WTC11 (cell line): Measurements from ENCODE around the gene DISC1. TPM values are rescaled to one million over a fixed set of nuclear protein-coding genes. Genes with fewer than 3 reads are reported as not detected.

Experiments
- ATAC-seq: fragments of 200-7000 bp; cut with Tn5 transposase; 2 replicates; pipeline ENCODE4 v1.10.0; 2021; ENCODE audit warnings: mild to moderate bottlenecking, moderate library complexity
- Bru-seq: library from RNA; stranded (reverse); fragments of 400-500 nt; gene quantifications from one replicate; lab custom pipeline; 2021; lab: Mats Ljungman, UMichigan
- CTCF ChIA-PET: fragments of 300-600 bp; sonication (Branson Sonifier 250); formaldehyde crosslinking; loops from one replicate; lab custom pipeline; 2021; ENCODE audit warnings: antibody characterized with exemption; lab: Charles Lee
- POLR2A ChIA-PET: fragments of 350-600 bp; sonication (Branson Sonifier 250); formaldehyde crosslinking; loops from one replicate; lab custom pipeline; 2021; ENCODE audit warnings: antibody characterized with exemption; lab: Charles Lee
- DNase-seq: peaks from one replicate; pipeline ENCODE4 v3.0.0; 2021; ENCODE audit warnings: low spot score
- H3K27ac Mint-ChIP-seq: 2 replicates; pipeline ENCODE4 v1.8.0; 2021; ENCODE audit warnings: mixed read lengths
- H3K27me3 Mint-ChIP-seq: 2 replicates; pipeline ENCODE4 v1.8.0; 2021; ENCODE audit warnings: low read depth, mild to moderate bottlenecking, moderate library complexity, mixed read lengths
- H3K36me3 Mint-ChIP-seq: 2 replicates; pipeline ENCODE4 v1.8.0; 2021; ENCODE audit warnings: mixed read lengths
- H3K4me1 Mint-ChIP-seq: 2 replicates; pipeline ENCODE4 v1.8.0; 2022; ENCODE audit warnings: mixed read lengths
- H3K4me3 Mint-ChIP-seq: 2 replicates; pipeline ENCODE4 v1.8.0; 2021; ENCODE audit warnings: mild to moderate bottlenecking, moderate library complexity, mixed read lengths
- H3K9me3 Mint-ChIP-seq: 2 replicates; pipeline ENCODE4 v1.8.0; 2021; ENCODE audit warnings: mixed read lengths
- ATF2 ChIP-seq: sonication (generic); formaldehyde crosslinking; IDR thresholded peaks from 2 replicates; pipeline ENCODE4 v1.8.1; 2022; ENCODE audit warnings: low read depth, missing genetic modification reagents, borderline replicate concordance
- CREM ChIP-seq: sonication (generic); formaldehyde crosslinking; IDR thresholded peaks from 2 replicates; pipeline ENCODE4 v1.8.1; 2022; ENCODE audit warnings: mild to moderate bottlenecking, missing genetic modification reagents, moderate library complexity
- FOXK1 ChIP-seq: sonication (generic); formaldehyde crosslinking; IDR thresholded peaks from 2 replicates; pipeline ENCODE4 v1.8.0; 2022; ENCODE audit warnings: mild to moderate bottlenecking, moderate library complexity, missing genetic modification reagents
- FOXP1 ChIP-seq: sonication (generic); formaldehyde crosslinking; IDR thresholded peaks from 2 replicates; pipeline ENCODE4 v1.8.0; 2022; ENCODE audit warnings: missing genetic modification reagents, mild to moderate bottlenecking, moderate library complexity, borderline replicate concordance
- GTF2I ChIP-seq: fragments of 250-450 bp; sonication (Bioruptor Pico); conservative IDR thresholded peaks from 2 replicates; pipeline ENCODE4 v1.4.0; 2021; ENCODE audit warnings: mild to moderate bottlenecking
- JUN ChIP-seq: sonication (generic); formaldehyde crosslinking; IDR thresholded peaks from 2 replicates; pipeline ENCODE4 v1.8.0; 2023; ENCODE audit warnings: mild to moderate bottlenecking, missing genetic modification reagents
- KAT7 ChIP-seq: sonication (generic); formaldehyde crosslinking; IDR thresholded peaks from 2 replicates; pipeline ENCODE4 v1.8.1; 2023; ENCODE audit warnings: missing genetic modification reagents, mild to moderate bottlenecking, borderline replicate concordance
- RORB ChIP-seq: fragments of 250-450 bp; sonication (Bioruptor Pico); IDR thresholded peaks from 2 replicates; pipeline ENCODE4 v1.9.0; 2021; ENCODE audit warnings: mild to moderate bottlenecking
- SP1 ChIP-seq: sonication (generic); formaldehyde crosslinking; conservative IDR thresholded peaks from 2 replicates; pipeline ENCODE4 v1.8.1; 2022; ENCODE audit warnings: missing genetic modification reagents
- TCF7 ChIP-seq: sonication (generic); formaldehyde crosslinking; IDR thresholded peaks from 2 replicates; pipeline ENCODE4 v1.8.0; 2022; ENCODE audit warnings: mild to moderate bottlenecking, low read depth, missing genetic modification reagents, moderate library complexity
- TEAD1 ChIP-seq: sonication (generic); formaldehyde crosslinking; IDR thresholded peaks from 2 replicates; pipeline ENCODE4 v1.8.0; 2022; ENCODE audit warnings: mild to moderate bottlenecking, missing genetic modification reagents
- ZBTB21 ChIP-seq: sonication (generic); formaldehyde crosslinking; IDR thresholded peaks from 2 replicates; pipeline ENCODE4 v1.8.1; 2023; ENCODE audit warnings: mild to moderate bottlenecking, missing genetic modification reagents, borderline replicate concordance
- ZNF281 ChIP-seq: sonication (generic); formaldehyde crosslinking; IDR thresholded peaks from 2 replicates; pipeline ENCODE4 v1.8.0; 2023; ENCODE audit warnings: mild to moderate bottlenecking, missing genetic modification reagents
- ZNF317 ChIP-seq: sonication (generic); formaldehyde crosslinking; IDR thresholded peaks from 2 replicates; pipeline ENCODE4 v1.8.1; 2023; ENCODE audit warnings: low read depth, mild to moderate bottlenecking, moderate library complexity, missing genetic modification reagents, borderline replicate concordance
- ZNF423 ChIP-seq: fragments of 250-450 bp; sonication (Bioruptor Pico); IDR thresholded peaks from 2 replicates; pipeline ENCODE4 v2.1.2; 2022; ENCODE audit warnings: mild to moderate bottlenecking, moderate library complexity
- ZSCAN18 ChIP-seq: fragments of 250-450 bp; sonication (Bioruptor Pico); IDR thresholded peaks from 2 replicates; pipeline ENCODE4 v2.1.2; 2022; ENCODE audit warnings: mild to moderate bottlenecking, moderate library complexity
- long read RNA-seq, 3 experiments: library from RNA in 1 of 3; library from capped mRNA in 1 of 3; library from polyadenylated mRNA in 1 of 3; unstranded in 2 of 3; stranded (forward) in 1 of 3; transcript quantifications; one replicate each; pipeline ENCODE4 v2.0.0, GENCODE V29; 2021
- total RNA-seq: library from RNA; stranded (reverse); gene quantifications from 3 replicates; pipeline ENCODE4 v1.2.3, GENCODE V29; 2021
- TF ChIP-seq, protein P1 (sequence below): sonication (generic); formaldehyde crosslinking; IDR thresholded peaks from 2 replicates; pipeline ENCODE4 v1.8.1; 2023; ENCODE audit warnings: mild to moderate bottlenecking, missing genetic modification reagents, borderline replicate concordance
- TF ChIP-seq, protein P2 (sequence below): fragments of 250-450 bp; sonication (Bioruptor Pico); IDR thresholded peaks from 2 replicates; pipeline ENCODE4 v1.9.0; 2021; ENCODE audit warnings: mild to moderate bottlenecking
- TF ChIP-seq, protein P3 (sequence below): sonication (generic); formaldehyde crosslinking; conservative IDR thresholded peaks from 2 replicates; pipeline ENCODE4 v1.8.1; 2022; ENCODE audit warnings: mild to moderate bottlenecking, missing genetic modification reagents
- TF ChIP-seq, protein P4 (sequence below): sonication (generic); formaldehyde crosslinking; IDR thresholded peaks from 2 replicates; pipeline ENCODE4 v1.8.1; 2022; ENCODE audit warnings: mild to moderate bottlenecking, moderate library complexity, missing genetic modification reagents
- TF ChIP-seq, protein P5 (sequence below): sonication (generic); formaldehyde crosslinking; conservative IDR thresholded peaks from 2 replicates; pipeline ENCODE4 v1.8.1; 2023; ENCODE audit warnings: mild to moderate bottlenecking, low read depth, missing genetic modification reagents, moderate library complexity

The DISC1 gene
- 5.2 to 6.6 TPM (median 5.5 TPM) in 3 replicates for total RNA-seq
- Bru-seq, nascent RNA = percentile 49 among the genes with signal in this experiment
- long read RNA-seq, experiment 1, partial matches to known transcripts = 1 of 14 reads
- long read RNA-seq, experiment 1, other reads (novel, unspliced or antisense) = 13 of 14 reads
- long read RNA-seq, experiment 2, partial matches to known transcripts = 0 of 3 reads
- long read RNA-seq, experiment 2, other reads (novel, unspliced or antisense) = 3 of 3 reads
- long read RNA-seq, experiment 3 = 0 reads

DNA sequence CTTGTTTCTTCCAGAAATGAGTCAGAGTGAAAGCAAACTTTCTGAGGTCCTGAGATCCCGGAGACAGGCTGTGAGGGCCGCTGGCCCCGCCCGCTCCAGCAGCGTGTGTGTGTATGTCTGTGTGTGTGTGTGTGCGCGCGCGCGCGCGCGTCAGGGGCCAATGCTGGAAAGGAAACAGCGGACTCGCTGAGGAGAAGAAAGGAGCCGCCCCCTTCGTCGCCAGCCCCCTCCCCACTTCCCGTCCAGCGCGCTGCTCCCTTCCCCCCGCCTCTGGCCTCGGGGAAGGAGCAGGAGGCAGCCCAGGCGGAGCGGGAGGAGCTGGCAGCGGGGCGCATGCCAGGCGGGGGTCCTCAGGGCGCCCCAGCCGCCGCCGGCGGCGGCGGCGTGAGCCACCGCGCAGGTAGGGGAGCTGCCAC is at the start of gene DISC1:
Gene DISC1 (plus strand): TSS at position 256 of the 416 bp plus-strand sequence. CDS start 78 bp downstream, at position 334.
- ChIA-PET POLR2A (interaction anchor here (0.7 kb wide), 1 partner anchor 604 kb away, joined by 3 read pairs; no protein-coding TSS in a partner anchor), CTCF (interaction anchor here (0.6 to 1.7 kb wide), 4 partner anchors 10 to 1275 kb away, joined by 3 to 6 read pairs (median 3); no protein-coding TSS in a partner anchor)
- DNase-seq (peak; percentile 86), ATAC-seq (peak; percentile 89)
- Mint-ChIP-seq H3K36me3 (no peaks in the 10 kb centered on the region), H3K9me3 (no peaks in the 10 kb centered on the region), H3K4me3 (peak within 1 kb of the TSS; percentile 84), H3K4me1 (peaks cover 12% of the 10 kb centered on the region), H3K27ac (no peak within 1 kb of the TSS), H3K27me3 (peaks cover 47% of the 10 kb centered on the region)
- no peak for TF ChIP-seq TEAD1 (CRISPR knock-in tag)
- TF ChIP-seq ZBTB21 (CRISPR knock-in tag) = no peak
- no peak for TF ChIP-seq KAT7 (CRISPR knock-in tag)
- TF ChIP-seq ZSCAN18 (CRISPR knock-in tag) = no peak
- TF ChIP-seq, protein P1, sequence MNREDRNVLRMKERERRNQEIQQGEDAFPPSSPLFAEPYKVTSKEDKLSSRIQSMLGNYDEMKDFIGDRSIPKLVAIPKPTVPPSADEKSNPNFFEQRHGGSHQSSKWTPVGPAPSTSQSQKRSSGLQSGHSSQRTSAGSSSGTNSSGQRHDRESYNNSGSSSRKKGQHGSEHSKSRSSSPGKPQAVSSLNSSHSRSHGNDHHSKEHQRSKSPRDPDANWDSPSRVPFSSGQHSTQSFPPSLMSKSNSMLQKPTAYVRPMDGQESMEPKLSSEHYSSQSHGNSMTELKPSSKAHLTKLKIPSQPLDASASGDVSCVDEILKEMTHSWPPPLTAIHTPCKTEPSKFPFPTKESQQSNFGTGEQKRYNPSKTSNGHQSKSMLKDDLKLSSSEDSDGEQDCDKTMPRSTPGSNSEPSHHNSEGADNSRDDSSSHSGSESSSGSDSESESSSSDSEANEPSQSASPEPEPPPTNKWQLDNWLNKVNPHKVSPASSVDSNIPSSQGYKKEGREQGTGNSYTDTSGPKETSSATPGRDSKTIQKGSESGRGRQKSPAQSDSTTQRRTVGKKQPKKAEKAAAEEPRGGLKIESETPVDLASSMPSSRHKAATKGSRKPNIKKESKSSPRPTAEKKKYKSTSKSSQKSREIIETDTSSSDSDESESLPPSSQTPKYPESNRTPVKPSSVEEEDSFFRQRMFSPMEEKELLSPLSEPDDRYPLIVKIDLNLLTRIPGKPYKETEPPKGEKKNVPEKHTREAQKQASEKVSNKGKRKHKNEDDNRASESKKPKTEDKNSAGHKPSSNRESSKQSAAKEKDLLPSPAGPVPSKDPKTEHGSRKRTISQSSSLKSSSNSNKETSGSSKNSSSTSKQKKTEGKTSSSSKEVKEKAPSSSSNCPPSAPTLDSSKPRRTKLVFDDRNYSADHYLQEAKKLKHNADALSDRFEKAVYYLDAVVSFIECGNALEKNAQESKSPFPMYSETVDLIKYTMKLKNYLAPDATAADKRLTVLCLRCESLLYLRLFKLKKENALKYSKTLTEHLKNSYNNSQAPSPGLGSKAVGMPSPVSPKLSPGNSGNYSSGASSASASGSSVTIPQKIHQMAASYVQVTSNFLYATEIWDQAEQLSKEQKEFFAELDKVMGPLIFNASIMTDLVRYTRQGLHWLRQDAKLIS (CRISPR knock-in tag) = 0 out of 2 replicates have a peak, but pooled peaks have one; percentile 12
- TF ChIP-seq, protein P2, sequence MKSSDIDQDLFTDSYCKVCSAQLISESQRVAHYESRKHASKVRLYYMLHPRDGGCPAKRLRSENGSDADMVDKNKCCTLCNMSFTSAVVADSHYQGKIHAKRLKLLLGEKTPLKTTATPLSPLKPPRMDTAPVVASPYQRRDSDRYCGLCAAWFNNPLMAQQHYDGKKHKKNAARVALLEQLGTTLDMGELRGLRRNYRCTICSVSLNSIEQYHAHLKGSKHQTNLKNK = no peak
- TF ChIP-seq RORB (CRISPR knock-in tag) = no peak
- TF ChIP-seq ZNF317 (CRISPR knock-in tag) = no peak
- TF ChIP-seq, protein P3, sequence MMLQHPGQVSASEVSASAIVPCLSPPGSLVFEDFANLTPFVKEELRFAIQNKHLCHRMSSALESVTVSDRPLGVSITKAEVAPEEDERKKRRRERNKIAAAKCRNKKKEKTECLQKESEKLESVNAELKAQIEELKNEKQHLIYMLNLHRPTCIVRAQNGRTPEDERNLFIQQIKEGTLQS (CRISPR knock-in tag) = no peak
- no peak for TF ChIP-seq GTF2I (CRISPR knock-in tag)
- no peak for TF ChIP-seq CREM
- TF ChIP-seq ZNF423 (CRISPR knock-in tag) = 0 out of 2 replicates have a peak, but pooled peaks have one; percentile 4
- peak; percentile 42; the same call in 1 of the 2 replicates for TF ChIP-seq ZNF281 (CRISPR knock-in tag)
- TF ChIP-seq SP1 (CRISPR knock-in tag) = 0 out of 2 replicates have a peak, but pooled peaks have one; percentile 48
- TF ChIP-seq FOXP1 (CRISPR knock-in tag) = no peak
- no peak for TF ChIP-seq TCF7
- no peak for TF ChIP-seq ATF2 (CRISPR knock-in tag)
- TF ChIP-seq, protein P4, sequence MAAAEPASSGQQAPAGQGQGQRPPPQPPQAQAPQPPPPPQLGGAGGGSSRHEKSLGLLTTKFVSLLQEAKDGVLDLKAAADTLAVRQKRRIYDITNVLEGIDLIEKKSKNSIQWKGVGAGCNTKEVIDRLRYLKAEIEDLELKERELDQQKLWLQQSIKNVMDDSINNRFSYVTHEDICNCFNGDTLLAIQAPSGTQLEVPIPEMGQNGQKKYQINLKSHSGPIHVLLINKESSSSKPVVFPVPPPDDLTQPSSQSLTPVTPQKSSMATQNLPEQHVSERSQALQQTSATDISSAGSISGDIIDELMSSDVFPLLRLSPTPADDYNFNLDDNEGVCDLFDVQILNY (CRISPR knock-in tag) = peak; percentile 42; the same call in 1 of the 2 replicates
- TF ChIP-seq, protein P5, sequence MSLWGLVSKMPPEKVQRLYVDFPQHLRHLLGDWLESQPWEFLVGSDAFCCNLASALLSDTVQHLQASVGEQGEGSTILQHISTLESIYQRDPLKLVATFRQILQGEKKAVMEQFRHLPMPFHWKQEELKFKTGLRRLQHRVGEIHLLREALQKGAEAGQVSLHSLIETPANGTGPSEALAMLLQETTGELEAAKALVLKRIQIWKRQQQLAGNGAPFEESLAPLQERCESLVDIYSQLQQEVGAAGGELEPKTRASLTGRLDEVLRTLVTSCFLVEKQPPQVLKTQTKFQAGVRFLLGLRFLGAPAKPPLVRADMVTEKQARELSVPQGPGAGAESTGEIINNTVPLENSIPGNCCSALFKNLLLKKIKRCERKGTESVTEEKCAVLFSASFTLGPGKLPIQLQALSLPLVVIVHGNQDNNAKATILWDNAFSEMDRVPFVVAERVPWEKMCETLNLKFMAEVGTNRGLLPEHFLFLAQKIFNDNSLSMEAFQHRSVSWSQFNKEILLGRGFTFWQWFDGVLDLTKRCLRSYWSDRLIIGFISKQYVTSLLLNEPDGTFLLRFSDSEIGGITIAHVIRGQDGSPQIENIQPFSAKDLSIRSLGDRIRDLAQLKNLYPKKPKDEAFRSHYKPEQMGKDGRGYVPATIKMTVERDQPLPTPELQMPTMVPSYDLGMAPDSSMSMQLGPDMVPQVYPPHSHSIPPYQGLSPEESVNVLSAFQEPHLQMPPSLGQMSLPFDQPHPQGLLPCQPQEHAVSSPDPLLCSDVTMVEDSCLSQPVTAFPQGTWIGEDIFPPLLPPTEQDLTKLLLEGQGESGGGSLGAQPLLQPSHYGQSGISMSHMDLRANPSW = no peak
- no peak for TF ChIP-seq JUN (CRISPR knock-in tag)
- TF ChIP-seq FOXK1 (CRISPR knock-in tag) = no peak
